ENCODE data around the gene SLC12A8. TPM values are rescaled to one million over a fixed set of nuclear protein-coding genes. Genes with fewer than 3 reads are reported as not detected.
A peak's percentile ranks its signal among the peaks of the same experiment; 100 is the strongest.

SLC12A8 gene
- total and polyA plus RNA-seq, 10 of the 15 experiments (the other 5 are each of a cell fraction or from before 2014, with no cell fraction given): 2.5 to 71.6 (median 50.1) TPM

DNA sequence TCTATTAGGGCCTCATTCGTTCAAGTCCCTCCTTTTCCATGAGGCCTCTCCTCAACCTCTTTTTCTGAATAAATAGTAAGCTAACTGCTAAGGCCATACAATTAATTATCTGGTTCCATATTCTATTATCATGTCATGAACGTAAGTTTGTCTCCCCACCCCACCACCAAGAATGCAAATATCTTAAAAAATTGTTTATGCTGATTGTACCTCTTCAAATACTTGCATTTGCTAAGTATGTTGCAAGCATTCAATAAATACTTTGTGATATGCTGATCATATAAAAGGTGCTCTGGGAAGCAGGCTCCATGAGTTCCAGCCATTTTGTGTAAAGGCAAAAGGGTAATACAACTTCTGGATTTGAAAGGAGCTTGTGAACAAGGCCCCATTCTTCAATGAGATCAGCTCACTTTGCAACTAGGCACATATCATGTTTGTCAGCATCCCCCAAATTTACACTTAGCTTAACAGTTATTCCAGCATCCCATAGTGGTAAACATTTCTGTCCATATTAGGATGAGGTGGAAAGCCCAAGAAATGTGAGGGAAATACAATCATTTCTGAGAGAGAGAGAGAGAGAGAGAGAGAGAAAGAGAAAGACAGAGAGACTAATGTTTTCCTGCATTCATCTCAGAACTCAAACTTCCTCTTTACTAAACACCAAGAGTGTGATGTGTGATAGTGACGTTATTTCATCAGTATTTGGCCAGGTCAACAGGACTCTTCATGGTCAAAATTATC, 33.2 kb downstream of the SLC12A8 start (continued):
- TF ChIP-seq IKZF2 (IDR thresholded peaks at IDR 0.05) (peak; percentile 79 to 88), SMARCA5 (IDR thresholded peaks at IDR 0.05) (0 out of 2 replicates have a peak, but pooled peaks have one; percentile 25), RUNX3 (IDR thresholded peaks at IDR 0.05; ENCODE audit: low read length) (peak; percentile 49), CREM (IDR thresholded peaks at IDR 0.05; ENCODE audit: low read depth) (peak; percentile 75; the same call in 1 of the 2 replicates), RB1 (IDR thresholded peaks at IDR 0.05; ENCODE audit: borderline replicate concordance) (no peak), BHLHE40 (IDR thresholded peaks at IDR 0.05; ENCODE audit: borderline replicate concordance in 1 of 2, low read depth in 2 of 2, low read length in 1 of 2) (peak in 1 of 2 experiments; percentile 59; a peak in 1 of 4 replicates), RELA (IDR thresholded peaks at IDR 0.05; ENCODE audit: borderline replicate concordance, partially characterized antibody) (no peak), BCL11A (IDR thresholded peaks at IDR 0.05; ENCODE audit: low read depth, low read length) (peak; percentile 52; the same call in 1 of the 2 replicates), SIX5 (IDR thresholded peaks at IDR 0.05; ENCODE audit: low read depth, low read length, severe bottlenecking) (no peak)
- TF ChIP-seq, protein P1, sequence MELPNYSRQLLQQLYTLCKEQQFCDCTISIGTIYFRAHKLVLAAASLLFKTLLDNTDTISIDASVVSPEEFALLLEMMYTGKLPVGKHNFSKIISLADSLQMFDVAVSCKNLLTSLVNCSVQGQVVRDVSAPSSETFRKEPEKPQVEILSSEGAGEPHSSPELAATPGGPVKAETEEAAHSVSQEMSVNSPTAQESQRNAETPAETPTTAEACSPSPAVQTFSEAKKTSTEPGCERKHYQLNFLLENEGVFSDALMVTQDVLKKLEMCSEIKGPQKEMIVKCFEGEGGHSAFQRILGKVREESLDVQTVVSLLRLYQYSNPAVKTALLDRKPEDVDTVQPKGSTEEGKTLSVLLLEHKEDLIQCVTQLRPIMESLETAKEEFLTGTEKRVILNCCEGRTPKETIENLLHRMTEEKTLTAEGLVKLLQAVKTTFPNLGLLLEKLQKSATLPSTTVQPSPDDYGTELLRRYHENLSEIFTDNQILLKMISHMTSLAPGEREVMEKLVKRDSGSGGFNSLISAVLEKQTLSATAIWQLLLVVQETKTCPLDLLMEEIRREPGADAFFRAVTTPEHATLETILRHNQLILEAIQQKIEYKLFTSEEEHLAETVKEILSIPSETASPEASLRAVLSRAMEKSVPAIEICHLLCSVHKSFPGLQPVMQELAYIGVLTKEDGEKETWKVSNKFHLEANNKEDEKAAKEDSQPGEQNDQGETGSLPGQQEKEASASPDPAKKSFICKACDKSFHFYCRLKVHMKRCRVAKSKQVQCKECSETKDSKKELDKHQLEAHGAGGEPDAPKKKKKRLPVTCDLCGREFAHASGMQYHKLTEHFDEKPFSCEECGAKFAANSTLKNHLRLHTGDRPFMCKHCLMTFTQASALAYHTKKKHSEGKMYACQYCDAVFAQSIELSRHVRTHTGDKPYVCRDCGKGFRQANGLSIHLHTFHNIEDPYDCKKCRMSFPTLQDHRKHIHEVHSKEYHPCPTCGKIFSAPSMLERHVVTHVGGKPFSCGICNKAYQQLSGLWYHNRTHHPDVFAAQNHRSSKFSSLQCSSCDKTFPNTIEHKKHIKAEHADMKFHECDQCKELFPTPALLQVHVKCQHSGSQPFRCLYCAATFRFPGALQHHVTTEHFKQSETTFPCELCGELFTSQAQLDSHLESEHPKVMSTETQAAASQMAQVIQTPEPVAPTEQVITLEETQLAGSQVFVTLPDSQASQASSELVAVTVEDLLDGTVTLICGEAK (IDR thresholded peaks at IDR 0.05; ENCODE audit: borderline replicate concordance): no peak
- TF ChIP-seq, protein P2, sequence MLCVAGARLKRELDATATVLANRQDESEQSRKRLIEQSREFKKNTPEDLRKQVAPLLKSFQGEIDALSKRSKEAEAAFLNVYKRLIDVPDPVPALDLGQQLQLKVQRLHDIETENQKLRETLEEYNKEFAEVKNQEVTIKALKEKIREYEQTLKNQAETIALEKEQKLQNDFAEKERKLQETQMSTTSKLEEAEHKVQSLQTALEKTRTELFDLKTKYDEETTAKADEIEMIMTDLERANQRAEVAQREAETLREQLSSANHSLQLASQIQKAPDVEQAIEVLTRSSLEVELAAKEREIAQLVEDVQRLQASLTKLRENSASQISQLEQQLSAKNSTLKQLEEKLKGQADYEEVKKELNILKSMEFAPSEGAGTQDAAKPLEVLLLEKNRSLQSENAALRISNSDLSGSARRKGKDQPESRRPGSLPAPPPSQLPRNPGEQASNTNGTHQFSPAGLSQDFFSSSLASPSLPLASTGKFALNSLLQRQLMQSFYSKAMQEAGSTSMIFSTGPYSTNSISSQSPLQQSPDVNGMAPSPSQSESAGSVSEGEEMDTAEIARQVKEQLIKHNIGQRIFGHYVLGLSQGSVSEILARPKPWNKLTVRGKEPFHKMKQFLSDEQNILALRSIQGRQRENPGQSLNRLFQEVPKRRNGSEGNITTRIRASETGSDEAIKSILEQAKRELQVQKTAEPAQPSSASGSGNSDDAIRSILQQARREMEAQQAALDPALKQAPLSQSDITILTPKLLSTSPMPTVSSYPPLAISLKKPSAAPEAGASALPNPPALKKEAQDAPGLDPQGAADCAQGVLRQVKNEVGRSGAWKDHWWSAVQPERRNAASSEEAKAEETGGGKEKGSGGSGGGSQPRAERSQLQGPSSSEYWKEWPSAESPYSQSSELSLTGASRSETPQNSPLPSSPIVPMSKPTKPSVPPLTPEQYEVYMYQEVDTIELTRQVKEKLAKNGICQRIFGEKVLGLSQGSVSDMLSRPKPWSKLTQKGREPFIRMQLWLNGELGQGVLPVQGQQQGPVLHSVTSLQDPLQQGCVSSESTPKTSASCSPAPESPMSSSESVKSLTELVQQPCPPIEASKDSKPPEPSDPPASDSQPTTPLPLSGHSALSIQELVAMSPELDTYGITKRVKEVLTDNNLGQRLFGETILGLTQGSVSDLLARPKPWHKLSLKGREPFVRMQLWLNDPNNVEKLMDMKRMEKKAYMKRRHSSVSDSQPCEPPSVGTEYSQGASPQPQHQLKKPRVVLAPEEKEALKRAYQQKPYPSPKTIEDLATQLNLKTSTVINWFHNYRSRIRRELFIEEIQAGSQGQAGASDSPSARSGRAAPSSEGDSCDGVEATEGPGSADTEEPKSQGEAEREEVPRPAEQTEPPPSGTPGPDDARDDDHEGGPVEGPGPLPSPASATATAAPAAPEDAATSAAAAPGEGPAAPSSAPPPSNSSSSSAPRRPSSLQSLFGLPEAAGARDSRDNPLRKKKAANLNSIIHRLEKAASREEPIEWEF (IDR thresholded peaks at IDR 0.05; ENCODE audit: insufficient replicate concordance, low read depth, low read length): no peak
- TF ChIP-seq, protein P3, sequence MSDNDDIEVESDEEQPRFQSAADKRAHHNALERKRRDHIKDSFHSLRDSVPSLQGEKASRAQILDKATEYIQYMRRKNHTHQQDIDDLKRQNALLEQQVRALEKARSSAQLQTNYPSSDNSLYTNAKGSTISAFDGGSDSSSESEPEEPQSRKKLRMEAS (IDR thresholded peaks at IDR 0.05; ENCODE audit: low read depth, low read length): no peak
- TF ChIP-seq, protein P4, sequence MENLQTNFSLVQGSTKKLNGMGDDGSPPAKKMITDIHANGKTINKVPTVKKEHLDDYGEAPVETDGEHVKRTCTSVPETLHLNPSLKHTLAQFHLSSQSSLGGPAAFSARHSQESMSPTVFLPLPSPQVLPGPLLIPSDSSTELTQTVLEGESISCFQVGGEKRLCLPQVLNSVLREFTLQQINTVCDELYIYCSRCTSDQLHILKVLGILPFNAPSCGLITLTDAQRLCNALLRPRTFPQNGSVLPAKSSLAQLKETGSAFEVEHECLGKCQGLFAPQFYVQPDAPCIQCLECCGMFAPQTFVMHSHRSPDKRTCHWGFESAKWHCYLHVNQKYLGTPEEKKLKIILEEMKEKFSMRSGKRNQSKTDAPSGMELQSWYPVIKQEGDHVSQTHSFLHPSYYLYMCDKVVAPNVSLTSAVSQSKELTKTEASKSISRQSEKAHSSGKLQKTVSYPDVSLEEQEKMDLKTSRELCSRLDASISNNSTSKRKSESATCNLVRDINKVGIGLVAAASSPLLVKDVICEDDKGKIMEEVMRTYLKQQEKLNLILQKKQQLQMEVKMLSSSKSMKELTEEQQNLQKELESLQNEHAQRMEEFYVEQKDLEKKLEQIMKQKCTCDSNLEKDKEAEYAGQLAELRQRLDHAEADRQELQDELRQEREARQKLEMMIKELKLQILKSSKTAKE (IDR thresholded peaks at IDR 0.05; ENCODE audit: low read depth, poor library complexity, severe bottlenecking): peak; percentile 35
